Measurements from ENCODE around the gene SAMD1. TPM values are rescaled to one million over a fixed set of nuclear protein-coding genes. Genes with fewer than 3 reads are reported as not detected.

The SAMD1 gene
- total and polyA plus RNA-seq, 2 of the 13 experiments (the other 11 are each of a cell fraction or from before 2014, with no cell fraction given) = 17.5 to 45.0 TPM

DNA sequence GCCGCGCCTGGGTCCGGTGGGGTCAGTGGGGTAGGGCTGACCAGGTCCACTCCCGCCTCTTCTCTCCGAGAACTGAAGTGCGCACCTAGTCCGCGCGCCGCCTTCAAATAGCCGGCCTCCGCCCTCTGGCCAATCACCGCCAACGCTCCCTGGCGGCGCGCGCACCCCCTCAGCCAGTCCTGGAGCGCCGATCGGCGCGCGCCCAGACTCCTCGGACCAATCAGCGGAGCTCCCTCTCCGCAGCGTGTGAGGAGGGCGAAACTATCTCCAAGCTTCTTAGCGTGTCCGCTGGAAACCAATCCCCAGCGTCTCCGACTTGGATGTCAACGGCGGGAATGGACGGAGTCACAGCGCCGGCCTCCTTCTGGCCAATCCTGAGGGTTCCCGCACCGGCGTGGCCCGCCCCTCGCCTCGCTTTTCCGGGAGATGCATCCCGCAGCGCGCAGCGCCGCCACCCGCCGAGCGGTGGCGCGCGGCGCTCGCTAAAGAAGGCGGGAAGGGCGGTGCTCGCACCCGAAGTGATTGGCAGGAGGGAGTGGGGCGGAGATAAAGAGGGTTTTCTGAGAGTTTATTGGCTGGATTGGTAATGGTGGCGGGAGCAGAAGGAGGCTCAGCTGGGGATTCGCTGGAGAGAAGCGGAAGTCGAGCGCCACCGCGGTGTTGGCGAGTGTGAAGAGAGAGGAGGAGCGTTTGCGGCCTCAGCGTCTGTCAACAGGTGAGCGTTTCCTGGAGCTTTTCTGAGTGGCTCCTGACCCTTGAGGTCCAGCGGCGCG, 46.1 kb upstream of the SAMD1 start, which contains the start of gene ASF1B (continued):
- peak; percentile 44; the same call in 1 of the 2 replicates for TF ChIP-seq TMF1 (CRISPR knock-in tag; IDR thresholded peaks at IDR 0.05; ENCODE audit: low read depth)
- no peak; the same call in none of the 2 replicates for TF ChIP-seq ERF (CRISPR knock-in tag; IDR thresholded peaks at IDR 0.05)
- TF ChIP-seq ZNF83 (CRISPR knock-in tag; IDR thresholded peaks at IDR 0.05; ENCODE audit: borderline replicate concordance) = 0 out of 2 replicates have a peak, but pooled peaks have one; percentile 38
- TF ChIP-seq, protein P1, sequence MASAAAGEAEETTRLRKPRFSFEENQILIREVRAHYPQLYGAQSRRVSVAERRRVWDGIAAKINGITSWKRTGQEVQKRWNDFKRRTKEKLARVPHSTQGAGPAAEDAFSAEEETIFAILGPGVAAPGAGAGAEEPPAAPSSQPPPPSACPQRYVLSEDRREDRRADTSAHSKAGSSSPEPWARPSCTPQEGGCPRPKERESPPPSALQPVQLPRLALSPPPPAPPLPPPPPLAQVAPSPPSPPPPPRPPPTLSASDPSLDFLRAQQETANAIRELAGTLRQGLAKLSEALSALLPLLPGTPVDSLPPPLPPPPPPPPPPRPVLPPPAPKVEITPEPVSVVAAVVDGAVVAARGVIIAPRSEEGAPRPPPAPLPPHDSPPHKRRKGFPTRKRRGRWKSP (CRISPR knock-in tag; IDR thresholded peaks at IDR 0.05) = peak; percentile 96
- TF ChIP-seq ZNF350 (CRISPR knock-in tag; IDR thresholded peaks at IDR 0.05; ENCODE audit: borderline replicate concordance, low read depth) = peak; percentile 77; the same call in 1 of the 2 replicates
- TF ChIP-seq SP2 (CRISPR knock-in tag; IDR thresholded peaks at IDR 0.05) = peak; percentile 93
- no peak for TF ChIP-seq ZNF282 (IDR thresholded peaks at IDR 0.05; ENCODE audit: partially characterized antibody)
- TF ChIP-seq, protein P2, sequence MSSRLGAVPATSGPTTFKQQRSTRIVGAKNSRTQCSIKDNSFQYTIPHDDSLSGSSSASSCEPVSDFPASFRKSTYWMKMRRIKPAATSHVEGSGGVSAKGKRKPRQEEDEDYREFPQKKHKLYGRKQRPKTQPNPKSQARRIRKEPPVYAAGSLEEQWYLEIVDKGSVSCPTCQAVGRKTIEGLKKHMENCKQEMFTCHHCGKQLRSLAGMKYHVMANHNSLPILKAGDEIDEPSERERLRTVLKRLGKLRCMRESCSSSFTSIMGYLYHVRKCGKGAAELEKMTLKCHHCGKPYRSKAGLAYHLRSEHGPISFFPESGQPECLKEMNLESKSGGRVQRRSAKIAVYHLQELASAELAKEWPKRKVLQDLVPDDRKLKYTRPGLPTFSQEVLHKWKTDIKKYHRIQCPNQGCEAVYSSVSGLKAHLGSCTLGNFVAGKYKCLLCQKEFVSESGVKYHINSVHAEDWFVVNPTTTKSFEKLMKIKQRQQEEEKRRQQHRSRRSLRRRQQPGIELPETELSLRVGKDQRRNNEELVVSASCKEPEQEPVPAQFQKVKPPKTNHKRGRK (CRISPR knock-in tag; IDR thresholded peaks at IDR 0.05) = no peak
- peak; percentile 76 for TF ChIP-seq TAF1 (CRISPR knock-in tag; IDR thresholded peaks at IDR 0.05)
- TF ChIP-seq ZNF451 (CRISPR knock-in tag; IDR thresholded peaks at IDR 0.05) = no peak; the same call in 1 of the 2 replicates
- no peak for TF ChIP-seq SOX13 (IDR thresholded peaks at IDR 0.05)
- peak in 1 of 2 experiments; percentile 4; a peak in 2 of 4 replicates for TF ChIP-seq SOX13 (CRISPR knock-in tag; conservative IDR thresholded peaks at IDR 0.05 in 1 of 2, IDR thresholded peaks at IDR 0.05 in 1 of 2)
- TF ChIP-seq ZNF160 (CRISPR knock-in tag; IDR thresholded peaks at IDR 0.05) = no peak
- peak; percentile 40; the same call in 1 of the 2 replicates for TF ChIP-seq KMT2B (CRISPR knock-in tag; IDR thresholded peaks at IDR 0.05)
- peak; percentile 92 for TF ChIP-seq HMGXB3 (CRISPR knock-in tag; IDR thresholded peaks at IDR 0.05; ENCODE audit: borderline replicate concordance)
- TF ChIP-seq, protein P3, sequence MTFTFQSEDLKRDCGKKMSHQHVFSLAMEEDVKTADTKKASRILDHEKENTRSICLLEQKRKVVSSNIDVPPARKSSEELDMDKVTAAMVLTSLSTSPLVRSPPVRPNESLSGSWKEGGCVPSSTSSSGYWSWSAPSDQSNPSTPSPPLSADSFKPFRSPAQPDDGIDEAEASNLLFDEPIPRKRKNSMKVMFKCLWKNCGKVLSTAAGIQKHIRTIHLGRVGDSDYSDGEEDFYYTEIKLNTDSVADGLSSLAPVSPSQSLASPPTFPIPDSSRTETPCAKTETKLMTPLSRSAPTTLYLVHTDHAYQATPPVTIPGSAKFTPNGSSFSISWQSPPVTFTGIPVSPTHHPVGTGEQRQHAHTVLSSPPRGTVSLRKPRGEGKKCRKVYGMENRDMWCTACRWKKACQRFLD (CRISPR knock-in tag; IDR thresholded peaks at IDR 0.05; ENCODE audit: borderline replicate concordance) = peak; percentile 5; the same call in 1 of the 2 replicates
- TF ChIP-seq CCDC6 (CRISPR knock-in tag; IDR thresholded peaks at IDR 0.05) = peak; percentile 97
- TF ChIP-seq NRL (CRISPR knock-in tag; IDR thresholded peaks at IDR 0.05; ENCODE audit: borderline replicate concordance) = peak; percentile 46; the same call in 1 of the 2 replicates
- peak; percentile 90 for TF ChIP-seq RFXAP (CRISPR knock-in tag; IDR thresholded peaks at IDR 0.05; ENCODE audit: borderline replicate concordance)
- no peak for TF ChIP-seq ZNF550 (CRISPR knock-in tag; IDR thresholded peaks at IDR 0.05; ENCODE audit: borderline replicate concordance)
